IMR-90 (cell line): ENCODE results near the gene CSNK2A2. TPM values are rescaled to one million over a fixed set of nuclear protein-coding genes. Genes with fewer than 3 reads are reported as not detected.

Experiments
- ATAC-seq: fragments of 200-7000 bp; cut with Tn5 transposase; 2 replicates; pipeline ENCODE4 v1.9.1; 2020; ENCODE audit warnings: low read depth, mild to moderate bottlenecking, moderate library complexity
- BruUV-seq: library from RNA; stranded (reverse); fragments of 400-500 nt; replicated peaks from 2 replicates; lab custom pipeline; 2021; lab: Mats Ljungman, UMichigan
- CTCF ChIA-PET: fragments of 300-600 bp; formaldehyde crosslinking; extraction: SDS; loops from one replicate; lab custom pipeline; 2021; ENCODE audit warnings: antibody characterized with exemption; lab: Yijun Ruan, JAX
- POLR2A ChIA-PET: fragments of 300-600 bp; sonication (Branson Sonifier 250); formaldehyde crosslinking; loops from one replicate; lab custom pipeline; 2022; ENCODE audit warnings: antibody characterized with exemption; ENCODE audit not compliant: unreplicated experiment; lab: Charles Lee
- DNase-seq: peaks from one replicate; pipeline ENCODE4 v3.0.0; 2013
- H2AFZ ChIP-seq: replicated peaks from 2 replicates; pipeline ENCODE3; 2013; ENCODE audit warnings: low read length, mild to moderate bottlenecking; ENCODE audit not compliant: poor library complexity
- H2AK5ac ChIP-seq: 2 replicates; pipeline ENCODE4 v1.6.1; 2013; ENCODE audit warnings: low read depth, low read length, inconsistent platforms
- H2AK9ac ChIP-seq: replicated peaks from 2 replicates; pipeline ENCODE3; 2013; ENCODE audit warnings: mild to moderate bottlenecking, low read depth, low read length, moderate library complexity; ENCODE audit not compliant: poor library complexity
- H2BK120ac ChIP-seq: 2 replicates; pipeline ENCODE4 v1.6.1; 2013; ENCODE audit warnings: low read depth, low read length, inconsistent platforms
- H2BK15ac ChIP-seq: 3 replicates; pipeline ENCODE4 v1.6.1; 2013; ENCODE audit warnings: low read depth, low read length, inconsistent platforms
- H2BK20ac ChIP-seq: 2 replicates; pipeline ENCODE4 v1.6.1; 2013; ENCODE audit warnings: low read depth, mild to moderate bottlenecking, inconsistent platforms, low read length, moderate library complexity
- H2BK5ac ChIP-seq: 2 replicates; pipeline ENCODE4 v1.6.1; 2013; ENCODE audit warnings: mild to moderate bottlenecking, low read depth, low read length, inconsistent platforms; ENCODE audit not compliant: poor library complexity, severe bottlenecking
- H3K14ac ChIP-seq: replicated peaks from 2 replicates; pipeline ENCODE4 v1.6.1; 2013; ENCODE audit warnings: low read depth, low read length, inconsistent platforms
- H3K18ac ChIP-seq: 2 replicates; pipeline ENCODE4 v1.6.1; 2013; ENCODE audit warnings: low read depth, low read length, control low read depth
- H3K23ac ChIP-seq: 2 replicates; pipeline ENCODE4 v1.6.1; 2013; ENCODE audit warnings: low read depth, low read length, inconsistent platforms
- H3K27ac ChIP-seq: 2 replicates; pipeline ENCODE4 v1.5.1; 2013; ENCODE audit warnings: mild to moderate bottlenecking, control low read depth, low read length; ENCODE audit not compliant: insufficient read depth
- H3K27me3 ChIP-seq: 2 replicates; pipeline ENCODE4 v1.6.1; 2013; ENCODE audit warnings: low read length; ENCODE audit not compliant: control insufficient read depth, insufficient read depth
- H3K36me3 ChIP-seq: 2 replicates; pipeline ENCODE4 v1.6.1; 2013; ENCODE audit warnings: low read length, mixed read lengths; ENCODE audit not compliant: control insufficient read depth, insufficient read depth
- H3K4ac ChIP-seq: 2 replicates; pipeline ENCODE4 v1.6.1; 2013; ENCODE audit warnings: low read depth, low read length, inconsistent platforms
- H3K4me1 ChIP-seq: 2 replicates; pipeline ENCODE4 v1.6.1; 2013; ENCODE audit warnings: low read length, mixed read lengths; ENCODE audit not compliant: control insufficient read depth, insufficient read depth
- H3K4me2 ChIP-seq: 2 replicates; pipeline ENCODE4 v1.6.1; 2013; ENCODE audit warnings: low read depth, mild to moderate bottlenecking, control low read depth, low read length, moderate library complexity
- H3K4me3 ChIP-seq: 2 replicates; pipeline ENCODE4 v1.5.1; 2013; ENCODE audit warnings: low read depth, mild to moderate bottlenecking, control low read depth, low read length, moderate library complexity; ENCODE audit not compliant: insufficient read depth
- H3K56ac ChIP-seq: 2 replicates; pipeline ENCODE4 v1.6.1; 2013; ENCODE audit warnings: low read length, inconsistent platforms; ENCODE audit not compliant: insufficient read depth; ENCODE audit errors: extremely low read depth
- H3K79me1 ChIP-seq, 2 experiments: 2 replicates each; pipeline ENCODE4 v1.6.1; 2013; ENCODE audit warnings: low read length in 2 of 2, inconsistent platforms in 1 of 2, low read depth in 1 of 2
- H3K9ac ChIP-seq: 2 replicates; pipeline ENCODE4 v1.6.1; 2013; ENCODE audit warnings: low read depth, low read length, control low read depth
- H3K9me1 ChIP-seq: 2 replicates; pipeline ENCODE4 v1.6.1; 2013; ENCODE audit warnings: low read length, inconsistent platforms; ENCODE audit not compliant: insufficient read depth
- H3K9me3 ChIP-seq: 2 replicates; pipeline ENCODE4 v1.6.1; 2013; ENCODE audit warnings: low read length; ENCODE audit not compliant: control insufficient read depth, insufficient read depth
- H4K20me1 ChIP-seq: 2 replicates; pipeline ENCODE4 v1.6.1; 2013; ENCODE audit warnings: low read length, inconsistent platforms; ENCODE audit not compliant: insufficient read depth
- H4K5ac ChIP-seq: 2 replicates; pipeline ENCODE4 v1.6.1; 2013; ENCODE audit warnings: mild to moderate bottlenecking, low read depth, low read length, control low read depth
- H4K8ac ChIP-seq, 2 experiments: 2 replicates each; pipeline ENCODE4 v1.6.1; 2013; ENCODE audit warnings: low read depth in 2 of 2, low read length in 2 of 2, control low read depth in 1 of 2, inconsistent platforms in 1 of 2
- H4K91ac ChIP-seq: 2 replicates; pipeline ENCODE4 v1.6.1; 2013; ENCODE audit warnings: low read depth, low read length, inconsistent platforms; ENCODE audit not compliant: insufficient read depth
- CTCF ChIP-seq: conservative IDR thresholded peaks from 2 replicates; pipeline ENCODE4 v1.5.1; 2012; ENCODE audit warnings: mild to moderate bottlenecking, low read depth, low read length, improper control_type of control experiment
- POLR2A ChIP-seq: IDR thresholded peaks from 2 replicates; pipeline ENCODE4 v1.6.1; 2012; ENCODE audit warnings: mild to moderate bottlenecking, low read depth, low read length
- WGBS, 2 experiments: methylation state at CpG; one replicate each; pipeline versions ENCODE4 v1.1.5 to v1.1.7; 2013; ENCODE audit warnings: missing lambda C conversion rate in 2 of 2; ENCODE audit not compliant: insufficient read length in 1 of 2; ENCODE audit errors: extremely low coverage in 2 of 2; 5-methylcytosine and 5-hydroxymethylcytosine counted together
- dilution Hi-C: fragments of 300-500 bp; cut with HindIII; formaldehyde crosslinking; loops from one replicate; pipeline ENCODE4 v1.14.3; 2018; ENCODE audit warnings: low sequenced_read_pairs; ENCODE audit not compliant: unreplicated experiment
- in situ Hi-C: fragments of 300-500 bp; cut with MboI; formaldehyde crosslinking; loops from 3 replicates; pipeline ENCODE4 v1.14.3; 2019; ENCODE audit warnings: low sequenced_read_pairs, inconsistent platforms, mixed read lengths
- intact Hi-C: fragments of 100-400 bp; cut with micrococcal nuclease; formaldehyde crosslinking; loops from 2 replicates; pipeline ENCODE4 v1.10.0; 2022
- polyA plus RNA-seq, 3 experiments: library from polyadenylated mRNA; depleted of rRNA; stranded (reverse); fragments of >200 nt; gene quantifications; 2 replicates each; pipeline ENCODE4 v1.2.3, GENCODE V29; 2012; ENCODE audit warnings: low replicate concordance in 1 of 3
- total RNA-seq: library from RNA; depleted of rRNA; stranded (reverse); fragments of >200 nt; gene quantifications from 2 replicates; pipeline ENCODE4 v1.2.3, GENCODE V29; 2012

CSNK2A2 gene
- total and polyA plus RNA-seq, 2 of the 4 experiments (the other 2 are of a cell fraction) = 15.6 to 27.5 TPM

DNA sequence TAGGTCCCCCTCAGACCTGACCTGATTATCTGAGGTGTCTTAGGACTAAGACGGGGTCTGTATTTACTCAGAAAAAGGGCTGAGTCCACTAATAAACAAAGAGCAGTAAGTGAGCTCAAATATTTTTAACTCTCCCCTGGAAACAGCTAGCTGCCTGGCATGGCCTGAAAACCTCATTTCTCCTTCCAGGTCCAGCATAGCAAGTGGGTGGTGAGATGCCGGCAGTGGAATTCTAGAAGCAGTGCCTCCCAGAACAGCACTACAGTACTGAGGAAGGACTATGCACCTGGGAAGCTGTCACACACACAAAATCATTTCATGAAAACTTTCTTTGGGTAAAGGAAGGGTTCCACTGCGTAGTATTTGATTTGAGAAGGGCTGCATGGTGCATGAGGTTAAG lies 39.2 kb downstream of the CSNK2A2 start:
- Histone ChIP-seq H3K14ac (no peak overlapping the region), H3K18ac (no peak overlapping the region), H4K5ac (no peak overlapping the region), H3K56ac (no peak overlapping the region), H3K4me3 (no peak overlapping the region), H3K23ac (no peak overlapping the region), H2BK5ac (no peak overlapping the region), H4K8ac (no peak overlapping the region), H4K20me1 (no peaks in the 10 kb centered on the region), H3K9ac (no peak overlapping the region), H3K27ac (no peak overlapping the region), H3K4me1 (no peaks in the 10 kb centered on the region), H2BK120ac (no peak overlapping the region), H4K91ac (no peak overlapping the region), H2AK9ac (no peak overlapping the region), H2AK5ac (no peak overlapping the region), H3K9me1 (no peaks in the 10 kb centered on the region; the same call in 1 of the 2 replicates), H3K27me3 (no peaks in the 10 kb centered on the region), H3K36me3 (peaks cover 34% of the 10 kb centered on the region), H2AFZ (no peak overlapping the region), H3K9me3 (no peaks in the 10 kb centered on the region), H3K79me1 (no peaks in the 10 kb centered on the region), H2BK20ac (no peak overlapping the region), H2BK15ac (no peak overlapping the region), H3K4me2 (no peak overlapping the region), H3K4ac (no peak overlapping the region)
- POLR2A ChIA-PET = no interaction called here
- dilution Hi-C loops (no loop called here), intact Hi-C loops (no loop called here), in situ Hi-C loops (no loop called here)
- no TSS peak for BruUV-seq
- DNase-seq (no peak), ATAC-seq (no peak)
- CTCF ChIA-PET = no interaction called here
- 83% methylated on average over 1 of the region's 3 CpGs; no CpG with 5 or more reads in 1 of the 2 experiments for WGBS, 2 experiments
- TF ChIP-seq CTCF (no peak), POLR2A (no peak)
